Neural progenitor cell (in vitro differentiated cells): ENCODE results near the gene P2RX7.

Experiments used
- EZH2 ChIP-seq: fragments of 200-600 bp; sonication (generic); IDR thresholded peaks from 2 replicates; pipeline ENCODE4 v1.6.1; 2017; ENCODE audit warnings: antibody characterized with exemption, mild to moderate bottlenecking, moderate library complexity
- EZH2phosphoT487 ChIP-seq: fragments of 200-600 bp; sonication (generic); IDR thresholded peaks from 2 replicates; pipeline ENCODE4 v1.6.1; 2017; ENCODE audit warnings: antibody characterized with exemption
- TF ChIP-seq, protein P1 (sequence below): fragments of 200-600 bp; sonication (generic); IDR thresholded peaks from 2 replicates; pipeline ENCODE4 v1.5.1; 2017; ENCODE audit warnings: antibody characterized with exemption, mild to moderate bottlenecking

DNA sequence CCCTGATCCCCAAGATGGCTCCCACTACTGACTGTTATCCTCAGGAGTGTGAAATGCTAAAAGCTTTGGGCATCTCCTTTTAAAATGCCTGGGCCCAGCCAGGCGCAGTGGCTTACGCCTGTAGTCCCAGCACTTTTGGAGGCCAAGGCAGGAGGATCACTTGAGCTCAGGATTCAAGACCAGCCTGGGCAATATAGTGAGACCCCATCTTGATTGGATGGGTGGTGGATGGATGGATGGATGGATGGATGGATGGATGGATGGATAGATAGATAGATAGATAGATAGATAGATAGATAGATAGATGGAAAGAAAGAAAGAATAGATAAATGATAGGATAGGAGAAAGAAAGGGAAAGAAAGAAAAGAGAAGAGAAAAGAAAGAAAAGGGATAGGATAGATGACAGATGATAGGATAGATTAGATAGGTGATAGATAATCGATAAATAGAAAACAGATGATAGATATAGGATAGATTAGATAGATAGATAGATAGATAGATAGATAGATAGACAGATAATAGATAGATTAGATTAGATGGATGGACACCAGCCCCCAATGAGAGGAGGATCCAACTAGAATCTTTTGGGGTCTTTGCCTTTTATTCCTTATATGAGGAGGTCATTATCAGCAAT is 86.8 kb downstream of the P2RX7 start:
- TF ChIP-seq, protein P1, sequence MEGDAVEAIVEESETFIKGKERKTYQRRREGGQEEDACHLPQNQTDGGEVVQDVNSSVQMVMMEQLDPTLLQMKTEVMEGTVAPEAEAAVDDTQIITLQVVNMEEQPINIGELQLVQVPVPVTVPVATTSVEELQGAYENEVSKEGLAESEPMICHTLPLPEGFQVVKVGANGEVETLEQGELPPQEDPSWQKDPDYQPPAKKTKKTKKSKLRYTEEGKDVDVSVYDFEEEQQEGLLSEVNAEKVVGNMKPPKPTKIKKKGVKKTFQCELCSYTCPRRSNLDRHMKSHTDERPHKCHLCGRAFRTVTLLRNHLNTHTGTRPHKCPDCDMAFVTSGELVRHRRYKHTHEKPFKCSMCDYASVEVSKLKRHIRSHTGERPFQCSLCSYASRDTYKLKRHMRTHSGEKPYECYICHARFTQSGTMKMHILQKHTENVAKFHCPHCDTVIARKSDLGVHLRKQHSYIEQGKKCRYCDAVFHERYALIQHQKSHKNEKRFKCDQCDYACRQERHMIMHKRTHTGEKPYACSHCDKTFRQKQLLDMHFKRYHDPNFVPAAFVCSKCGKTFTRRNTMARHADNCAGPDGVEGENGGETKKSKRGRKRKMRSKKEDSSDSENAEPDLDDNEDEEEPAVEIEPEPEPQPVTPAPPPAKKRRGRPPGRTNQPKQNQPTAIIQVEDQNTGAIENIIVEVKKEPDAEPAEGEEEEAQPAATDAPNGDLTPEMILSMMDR: no peak
- TF ChIP-seq EZH2phosphoT487 (no peak), EZH2 (no peak)
